H1 (cell line): ENCODE results near the gene MYOG. TPM values are rescaled to one million over a fixed set of nuclear protein-coding genes. Genes with fewer than 3 reads are reported as not detected.

Experiments used
- CHD7 ChIP-seq: fragments of 300-600 bp; sonication (generic); IDR thresholded peaks from 2 replicates; pipeline ENCODE4 v1.7.1; 2012; ENCODE audit warnings: low read length, moderate library complexity, mild to moderate bottlenecking, inconsistent platforms; ENCODE audit not compliant: insufficient replicate concordance
- CTBP2 ChIP-seq: IDR thresholded peaks from 2 replicates; pipeline ENCODE4 v1.7.0; 2011; ENCODE audit warnings: borderline replicate concordance, mild to moderate bottlenecking, moderate library complexity, mixed read lengths, low read length; ENCODE audit not compliant: insufficient read depth, insufficient read length
- EP300 ChIP-seq, 2 experiments: IDR thresholded peaks; 1 replicate in 1 of 2; 2 replicates in 1 of 2; pipeline ENCODE4 v1.6.1; 2011 to 2012; ENCODE audit warnings: low read depth in 2 of 2, low read length in 2 of 2, mild to moderate bottlenecking in 2 of 2, borderline replicate concordance in 1 of 2, inconsistent platforms in 1 of 2, moderate library complexity in 1 of 2
- EZH2 ChIP-seq: fragments of 200-600 bp; sonication (generic); IDR thresholded peaks from 2 replicates; pipeline ENCODE4 v1.7.1; 2012; ENCODE audit warnings: low read depth, mild to moderate bottlenecking, moderate library complexity, low read length, inconsistent platforms; ENCODE audit not compliant: severe bottlenecking
- MAFK ChIP-seq: IDR thresholded peaks from 2 replicates; pipeline ENCODE4 v1.6.1; 2012; ENCODE audit warnings: low read depth, mild to moderate bottlenecking, improper control_type of control experiment, low read length
- RBBP5 ChIP-seq: IDR thresholded peaks from 2 replicates; pipeline ENCODE4 v1.7.1; 2012; ENCODE audit warnings: low read depth, mild to moderate bottlenecking, inconsistent platforms, low read length, moderate library complexity, borderline replicate concordance
- SIX5 ChIP-seq: IDR thresholded peaks from 2 replicates; pipeline ENCODE4 v1.6.1; 2011; ENCODE audit warnings: mild to moderate bottlenecking, low read depth, low read length
- polyA plus RNA-seq, 7 experiments: library from polyadenylated mRNA; depleted of rRNA in 3 of 7; stranded (reverse) in 5 of 7; unstranded in 2 of 7; fragments of >200 nt in 5 of 7; fragments of 200-250 nt in 2 of 7; gene quantifications; 1 replicate in 5 of 7; 2 replicates in 1 of 7; 4 replicates in 1 of 7; pipeline versions ENCODE4 v1.2.1 to v1.2.3, GENCODE V29; 2011 to 2013; ENCODE audit warnings: missing spikeins in 2 of 7, mixed read lengths in 2 of 7
- total RNA-seq: library from RNA; stranded (reverse); fragmentation: NEBNext Ultra II Directional; extraction: Animal tissue kit (Norgen Biotek cat#: 25700); gene quantifications from 2 replicates; pipeline ENCODE4 v1.2.1, GENCODE V29; 2021

MYOG gene
- total and polyA plus RNA-seq, 2 of the 8 experiments (the other 6 are each of a cell fraction or from before 2014, with no cell fraction given) = not detected

- no peak for TF ChIP-seq CHD7
- TF ChIP-seq EP300 (IDR thresholded peaks at IDR 0.05; ENCODE audit: borderline replicate concordance in 1 of 2, low read depth in 2 of 2, low read length in 2 of 2) = no peak
- no peak for TF ChIP-seq RBBP5
- no peak for TF ChIP-seq EZH2
- no peak for TF ChIP-seq CTBP2
- no peak for TF ChIP-seq SIX5
- TF ChIP-seq MAFK = no peak
These were observed 35.6 kb upstream of the MYOG start (continued) for GRCh38 chr1:203121186-203122015.
